Skeletal muscle tissue (tissue), 4 donors: ENCODE measurements around the gene MTIF2. TPM values are rescaled to one million over a fixed set of nuclear protein-coding genes. Genes with fewer than 3 reads are reported as not detected.

Source experiments
- H3K27ac ChIP-seq: one replicate; pipeline ENCODE4 v1.7.0; 2013; ENCODE audit warnings: mild to moderate bottlenecking, low read depth, low read length, inconsistent platforms
- H3K27me3 ChIP-seq, 3 donors: one replicate each; pipeline ENCODE4 v1.7.0; 2013; ENCODE audit warnings: low read length in 3 of 3; ENCODE audit not compliant: control insufficient read depth in 3 of 3, insufficient read depth in 3 of 3
- H3K36me3 ChIP-seq, 3 donors: one replicate each; pipeline ENCODE4 v1.7.0; 2013; ENCODE audit warnings: low read length in 3 of 3; ENCODE audit not compliant: control insufficient read depth in 3 of 3, insufficient read depth in 3 of 3
- H3K4me1 ChIP-seq, 3 donors: one replicate each; pipeline ENCODE4 v1.7.0; 2013; ENCODE audit warnings: low read length in 3 of 3, mild to moderate bottlenecking in 3 of 3; ENCODE audit not compliant: control insufficient read depth in 3 of 3, insufficient read depth in 3 of 3
- H3K4me3 ChIP-seq, 3 donors: one replicate each; pipeline ENCODE4 v1.7.0; 2013; ENCODE audit warnings: low read length in 3 of 3
- H3K9ac ChIP-seq, 3 donors: one replicate each; pipeline ENCODE4 v1.7.0; 2013; ENCODE audit warnings: low read length in 3 of 3, mild to moderate bottlenecking in 3 of 3, moderate library complexity in 2 of 3, low read depth in 1 of 3
- H3K9me3 ChIP-seq, 3 donors: one replicate each; pipeline ENCODE4 v1.7.0; 2013; ENCODE audit warnings: low read length in 3 of 3; ENCODE audit not compliant: control insufficient read depth in 3 of 3
- total RNA-seq: library from RNA; depleted of rRNA; stranded (reverse); fragments of >200 nt; gene quantifications from one replicate; pipeline ENCODE4 v1.2.3, GENCODE V29; 2014
- donor health status: Osteomylitis.

Gene MTIF2
- total RNA-seq, result 25.6 TPM

GRCh38 chr2:55268907-55269644 lies at the start of gene MTIF2:
TSS of gene MTIF2 (minus strand) at chr2:55269231. CDS start at chr2:55263858, 5,373 bp downstream.
- Histone ChIP-seq H3K4me3 (peak within 1 kb of the TSS; percentile 87 to 100 (median 98)), H3K4me1 (peaks cover 0 to 14% (median 11%) of the 10 kb centered on the region in 3 donors), H3K36me3 (peaks cover 5 to 16% (median 9%) of the 10 kb centered on the region in 3 donors), H3K27ac (peak within 1 kb of the TSS; percentile 83), H3K27me3 (no peaks in the 10 kb centered on the region), H3K9me3 (no peaks in the 10 kb centered on the region), H3K9ac (peak within 1 kb of the TSS; percentile 88 to 98 (median 96))

- no peak overlapping the region for H3K27ac ChIP-seq
- no peaks in the 10 kb centered on the region for H3K27me3 ChIP-seq
- H3K9ac ChIP-seq, result no peak overlapping the region
- H3K4me1 ChIP-seq, result no peaks in the 10 kb centered on the region
- H3K9me3 ChIP-seq, result no peaks in the 10 kb centered on the region
- peaks cover 4 to 40% (median 21%) of the 10 kb centered on the region in 3 donors for H3K36me3 ChIP-seq
- H3K4me3 ChIP-seq, result no peak overlapping the region
These were observed 46.0 kb upstream of the MTIF2 start for GRCh38 chr2:55314985-55315384.

GRCh38 chr2:55311444-55311870 lies 42.4 kb upstream of the MTIF2 start:
- no peak overlapping the region for H3K27ac ChIP-seq
- no peaks in the 10 kb centered on the region for H3K9me3 ChIP-seq
- H3K27me3 ChIP-seq, result no peaks in the 10 kb centered on the region
- H3K36me3 ChIP-seq, result peaks cover 4 to 38% (median 16%) of the 10 kb centered on the region in 3 donors
- no peak overlapping the region for H3K4me3 ChIP-seq
- no peak overlapping the region for H3K9ac ChIP-seq
- no peaks in the 10 kb centered on the region for H3K4me1 ChIP-seq

- Histone ChIP-seq H3K9ac (no peak overlapping the region), H3K4me3 (no peak overlapping the region), H3K9me3 (no peaks in the 10 kb centered on the region), H3K27ac (no peak overlapping the region), H3K4me1 (no peaks in the 10 kb centered on the region), H3K36me3 (peaks cover 2 to 30% (median 16%) of the 10 kb centered on the region in 3 donors), H3K27me3 (no peaks in the 10 kb centered on the region)
These were observed 40.4 kb upstream of the MTIF2 start for GRCh38 chr2:55309446-55309845.

- Histone ChIP-seq H3K27ac (no peak overlapping the region), H3K4me1 (no peaks in the 10 kb centered on the region), H3K4me3 (no peak overlapping the region), H3K27me3 (no peaks in the 10 kb centered on the region), H3K36me3 (peaks cover 0 to 4% (median 3%) of the 10 kb centered on the region in 3 donors), H3K9me3 (no peaks in the 10 kb centered on the region), H3K9ac (no peak overlapping the region)
These were observed 33.2 kb upstream of the MTIF2 start for GRCh38 chr2:55302241-55302640.

- H3K9ac ChIP-seq, result no peak overlapping the region
- H3K4me3 ChIP-seq, result no peak overlapping the region
- H3K36me3 ChIP-seq, result peaks cover 0 to 4% (median 4%) of the 10 kb centered on the region in 3 donors
- H3K27ac ChIP-seq, result no peak overlapping the region
- H3K4me1 ChIP-seq, result no peaks in the 10 kb centered on the region
- no peaks in the 10 kb centered on the region for H3K27me3 ChIP-seq
- H3K9me3 ChIP-seq, result no peaks in the 10 kb centered on the region
These were observed 32.2 kb upstream of the MTIF2 start for GRCh38 chr2:55301277-55301676.

- no peaks in the 10 kb centered on the region for H3K4me1 ChIP-seq
- no peaks in the 10 kb centered on the region for H3K27me3 ChIP-seq
- H3K27ac ChIP-seq, result no peak overlapping the region
- no peaks in the 10 kb centered on the region for H3K9me3 ChIP-seq
- H3K9ac ChIP-seq, result no peak overlapping the region
- H3K4me3 ChIP-seq, result no peak overlapping the region
- peaks cover 0 to 12% (median 12%) of the 10 kb centered on the region in 3 donors for H3K36me3 ChIP-seq
These were observed 27.4 kb upstream of the MTIF2 start for GRCh38 chr2:55296393-55296792.

GRCh38 chr2:55283083-55283482 lies 14.1 kb upstream of the MTIF2 start:
- Histone ChIP-seq H3K27me3 (no peaks in the 10 kb centered on the region), H3K9me3 (no peaks in the 10 kb centered on the region), H3K36me3 (no peaks in the 10 kb centered on the region), H3K27ac (no peak overlapping the region), H3K4me3 (peak overlapping the region in 2 of 3 donors; percentile 91 to 95), H3K9ac (no peak overlapping the region), H3K4me1 (peaks cover 8 to 12% (median 11%) of the 10 kb centered on the region in 3 donors)

DNA sequence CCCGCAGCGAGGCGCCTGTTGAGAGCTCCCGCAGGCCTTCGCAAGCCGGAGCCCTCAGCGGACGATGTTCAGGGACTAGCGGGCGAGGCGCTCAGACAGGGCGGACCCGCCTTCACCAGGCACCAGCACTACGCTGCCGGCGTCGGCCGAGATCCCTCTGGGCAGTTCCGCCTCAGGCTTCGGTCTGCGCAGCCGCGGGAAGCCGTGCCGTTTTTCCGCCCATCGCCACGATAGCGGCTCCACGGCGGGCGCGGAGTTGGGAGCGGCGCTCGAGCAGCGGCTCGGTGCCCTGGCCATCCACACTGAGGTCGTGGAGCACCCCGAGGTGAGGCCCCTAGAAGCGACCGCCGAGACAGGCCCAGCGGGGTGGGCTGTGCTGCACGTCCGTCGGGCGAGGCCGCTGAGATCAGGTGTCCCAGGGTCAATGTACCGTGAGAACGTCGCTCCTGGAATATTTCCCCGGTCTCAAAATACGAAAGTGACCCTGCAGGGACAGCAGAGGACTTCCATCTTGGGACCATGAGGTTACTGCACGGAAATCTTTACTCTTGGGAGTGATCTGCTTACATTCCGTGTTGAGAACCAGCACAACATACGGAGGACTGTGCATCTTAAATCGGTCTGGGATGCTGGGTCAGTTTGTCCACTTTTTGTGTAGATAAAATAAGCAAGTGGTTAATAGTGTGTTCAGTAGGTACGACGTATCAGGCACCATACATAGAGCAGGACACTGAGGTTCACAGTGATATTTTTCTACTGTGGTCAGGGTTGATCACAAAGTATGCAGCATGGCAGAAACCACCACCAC lies 13.3 kb upstream of the MTIF2 start:
- peak overlapping the region; percentile 90 for H3K27ac ChIP-seq
- H3K36me3 ChIP-seq, result no peaks in the 10 kb centered on the region
- peak overlapping the region; percentile 86 to 95 (median 91) for H3K4me3 ChIP-seq
- peak overlapping the region; percentile 86 to 93 (median 92) for H3K9ac ChIP-seq
- peaks cover 8 to 12% (median 11%) of the 10 kb centered on the region in 3 donors for H3K4me1 ChIP-seq
- no peaks in the 10 kb centered on the region for H3K9me3 ChIP-seq
- H3K27me3 ChIP-seq, result no peaks in the 10 kb centered on the region
